DND-41 (cell line): ENCODE results near the gene POLR2M.

Source experiments
- ATAC-seq: fragments of 200-7000 bp; cut with Tn5 transposase; 3 replicates; pipeline ENCODE4 v1.9.1; 2021; ENCODE audit warnings: low read depth; ENCODE audit not compliant: insufficient read depth
- DNase-seq: peaks from one replicate; pipeline ENCODE4 v3.0.0-alpha.2; 2020
- H2AFZ ChIP-seq: 2 replicates; pipeline ENCODE4 v1.6.0; 2012; ENCODE audit warnings: low read depth, low read length
- H3K27ac ChIP-seq: 2 replicates; pipeline ENCODE4 v1.5.1; 2012; ENCODE audit warnings: low read length, inconsistent platforms
- H3K27me3 ChIP-seq: fragments of 200-600 bp; sonication (generic); 2 replicates; pipeline ENCODE4 v1.6.0; 2012; ENCODE audit warnings: low read length, mild to moderate bottlenecking, inconsistent platforms; ENCODE audit not compliant: insufficient read depth, poor library complexity
- H3K36me3 ChIP-seq: 2 replicates; pipeline ENCODE4 v1.5.1; 2012; ENCODE audit warnings: low read length, inconsistent platforms; ENCODE audit not compliant: insufficient read depth
- H3K4me1 ChIP-seq: 2 replicates; pipeline ENCODE4 v1.5.1; 2012; ENCODE audit warnings: mild to moderate bottlenecking, low read length; ENCODE audit not compliant: insufficient read depth
- H3K4me2 ChIP-seq: 2 replicates; pipeline ENCODE4 v1.6.0; 2012; ENCODE audit warnings: mild to moderate bottlenecking, moderate library complexity, low read length, inconsistent platforms; ENCODE audit not compliant: insufficient read depth
- H3K4me3 ChIP-seq, 2 experiments: fragments of 200-600 bp in 1 of 2; shearing (Covaris generic) in 1 of 2; 2 replicates each; pipeline ENCODE4 v1.5.1; 2012 to 2016; ENCODE audit warnings: inconsistent platforms in 2 of 2, low read length in 2 of 2, mild to moderate bottlenecking in 2 of 2, low read depth in 1 of 2, moderate library complexity in 1 of 2
- H3K79me2 ChIP-seq: 2 replicates; pipeline ENCODE4 v1.6.0; 2012; ENCODE audit warnings: low read length, inconsistent platforms; ENCODE audit not compliant: insufficient read depth
- H3K9ac ChIP-seq: 2 replicates; pipeline ENCODE4 v1.6.0; 2012; ENCODE audit warnings: low read depth, mild to moderate bottlenecking, inconsistent platforms, low read length, moderate library complexity
- H3K9me3 ChIP-seq: 2 replicates; pipeline ENCODE4 v1.5.1; 2012; ENCODE audit warnings: low read length, moderate library complexity, mild to moderate bottlenecking, inconsistent platforms; ENCODE audit not compliant: insufficient read depth, severe bottlenecking
- H4K20me1 ChIP-seq: 2 replicates; pipeline ENCODE4 v1.6.0; 2012; ENCODE audit warnings: low read length; ENCODE audit not compliant: insufficient read depth
- EZH2 ChIP-seq: IDR thresholded peaks from 3 replicates; pipeline ENCODE4 v1.6.1; 2012; ENCODE audit warnings: borderline replicate concordance, low read depth, mild to moderate bottlenecking, moderate library complexity, low read length, inconsistent platforms; ENCODE audit not compliant: severe bottlenecking
- TF ChIP-seq, protein P1 (sequence below): IDR thresholded peaks from 2 replicates; pipeline ENCODE4 v1.5.1; 2012; ENCODE audit warnings: borderline replicate concordance, low read length, moderate library complexity, mild to moderate bottlenecking; ENCODE audit not compliant: poor library complexity, severe bottlenecking; ENCODE audit errors: extremely low read depth

POLR2M gene

DNA sequence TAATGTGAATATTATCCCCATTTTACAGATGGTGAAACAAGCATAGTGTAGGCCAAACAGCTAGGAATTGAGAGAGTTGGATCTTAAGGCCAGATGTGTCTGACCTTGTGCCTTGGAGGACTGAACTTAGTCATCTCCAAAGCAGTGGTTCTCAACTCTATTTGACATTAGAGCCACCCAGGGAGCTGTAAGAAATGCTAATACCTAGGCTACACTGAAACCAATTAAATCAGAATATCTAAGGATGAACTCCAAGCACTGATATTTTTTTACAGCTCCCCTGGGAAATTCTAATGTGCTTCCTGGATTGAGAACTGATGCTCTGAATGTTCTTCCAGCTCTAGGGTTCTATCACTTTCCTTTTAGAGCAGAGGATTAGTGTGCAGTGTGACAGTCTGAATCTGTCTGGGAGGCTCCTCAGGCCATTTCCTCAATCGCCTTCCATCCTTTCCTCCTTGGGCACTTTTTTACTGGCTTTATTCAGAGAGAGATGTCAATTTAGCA is 32.3 kb downstream of the POLR2M start:
- Histone ChIP-seq H3K4me2 (no peak overlapping the region), H3K4me3 (no peak overlapping the region), H3K9ac (no peak overlapping the region), H4K20me1 (no peaks in the 10 kb centered on the region), H3K79me2 (no peaks in the 10 kb centered on the region), H2AFZ (no peak overlapping the region), H3K36me3 (no peaks in the 10 kb centered on the region), H3K4me1 (no peaks in the 10 kb centered on the region), H3K9me3 (no peaks in the 10 kb centered on the region), H3K27ac (no peak overlapping the region), H3K27me3 (no peaks in the 10 kb centered on the region)
- TF ChIP-seq, protein P1, sequence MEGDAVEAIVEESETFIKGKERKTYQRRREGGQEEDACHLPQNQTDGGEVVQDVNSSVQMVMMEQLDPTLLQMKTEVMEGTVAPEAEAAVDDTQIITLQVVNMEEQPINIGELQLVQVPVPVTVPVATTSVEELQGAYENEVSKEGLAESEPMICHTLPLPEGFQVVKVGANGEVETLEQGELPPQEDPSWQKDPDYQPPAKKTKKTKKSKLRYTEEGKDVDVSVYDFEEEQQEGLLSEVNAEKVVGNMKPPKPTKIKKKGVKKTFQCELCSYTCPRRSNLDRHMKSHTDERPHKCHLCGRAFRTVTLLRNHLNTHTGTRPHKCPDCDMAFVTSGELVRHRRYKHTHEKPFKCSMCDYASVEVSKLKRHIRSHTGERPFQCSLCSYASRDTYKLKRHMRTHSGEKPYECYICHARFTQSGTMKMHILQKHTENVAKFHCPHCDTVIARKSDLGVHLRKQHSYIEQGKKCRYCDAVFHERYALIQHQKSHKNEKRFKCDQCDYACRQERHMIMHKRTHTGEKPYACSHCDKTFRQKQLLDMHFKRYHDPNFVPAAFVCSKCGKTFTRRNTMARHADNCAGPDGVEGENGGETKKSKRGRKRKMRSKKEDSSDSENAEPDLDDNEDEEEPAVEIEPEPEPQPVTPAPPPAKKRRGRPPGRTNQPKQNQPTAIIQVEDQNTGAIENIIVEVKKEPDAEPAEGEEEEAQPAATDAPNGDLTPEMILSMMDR = no peak
- no peak for TF ChIP-seq EZH2
- no peak for ATAC-seq
- no peak for DNase-seq

DNA sequence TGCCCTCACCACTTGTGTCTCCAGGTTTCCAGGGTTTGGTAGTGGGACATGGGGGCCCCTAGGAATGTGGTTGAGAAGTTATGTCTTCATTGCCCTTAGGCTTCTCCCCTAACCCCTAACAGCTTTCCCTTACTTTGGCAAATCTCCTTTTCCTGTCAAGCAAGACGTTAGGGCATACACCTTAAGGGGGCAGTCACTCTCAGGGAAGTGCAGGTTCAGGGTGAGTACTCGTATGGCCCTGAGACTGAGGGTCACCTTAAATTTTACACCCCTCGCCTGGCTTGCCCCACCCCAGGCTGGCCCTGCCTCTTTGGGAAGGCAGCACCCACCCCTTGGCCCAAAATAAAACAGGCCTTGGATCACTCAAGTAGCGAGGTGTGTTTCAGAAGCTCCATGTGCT is 33.5 kb downstream of the POLR2M start:
- no peak overlapping the region for H3K9ac ChIP-seq
- H3K9me3 ChIP-seq = no peaks in the 10 kb centered on the region
- no peak overlapping the region for H3K27ac ChIP-seq
- no peaks in the 10 kb centered on the region for H3K36me3 ChIP-seq
- no peaks in the 10 kb centered on the region for H3K79me2 ChIP-seq
- H3K27me3 ChIP-seq = no peaks in the 10 kb centered on the region
- H4K20me1 ChIP-seq = no peaks in the 10 kb centered on the region
- DNase-seq (no peak), ATAC-seq (no peak)
- TF ChIP-seq, protein P1 = no peak
- no peak for TF ChIP-seq EZH2
- H3K4me1 ChIP-seq = no peaks in the 10 kb centered on the region
- H3K4me2 ChIP-seq = no peak overlapping the region
- no peak overlapping the region for H2AFZ ChIP-seq
- H3K4me3 ChIP-seq = no peak overlapping the region

DNA sequence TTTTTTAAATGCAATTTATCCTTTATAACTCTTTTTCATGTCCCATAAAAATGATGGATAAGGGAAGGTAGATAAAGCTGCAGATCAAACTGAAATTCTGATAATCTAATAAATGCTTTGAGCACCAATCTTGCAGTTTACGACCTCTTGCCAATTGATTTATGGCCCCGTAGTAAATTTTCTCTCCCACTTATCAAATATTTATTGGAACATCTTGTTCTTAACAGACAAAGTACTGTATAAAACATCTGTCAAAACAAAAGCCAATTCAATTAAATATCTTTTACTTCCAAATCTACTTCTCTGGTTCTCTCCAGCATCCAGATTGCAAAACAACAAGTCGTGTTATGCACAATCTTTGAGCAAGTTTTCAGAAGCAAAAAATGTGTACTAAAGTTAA is 34.6 kb downstream of the POLR2M start:
- no peak overlapping the region for H3K27ac ChIP-seq
- ATAC-seq = no peak

More for the DNA sequence above, 34.6 kb downstream of the POLR2M start:
- Histone ChIP-seq H3K9me3 (no peaks in the 10 kb centered on the region), H3K4me1 (no peaks in the 10 kb centered on the region), H3K9ac (no peak overlapping the region), H4K20me1 (no peaks in the 10 kb centered on the region), H3K27me3 (no peaks in the 10 kb centered on the region), H3K4me2 (no peak overlapping the region), H3K36me3 (no peaks in the 10 kb centered on the region), H3K79me2 (no peaks in the 10 kb centered on the region), H2AFZ (no peak overlapping the region), H3K4me3 (no peak overlapping the region)
- TF ChIP-seq EZH2 = no peak
- TF ChIP-seq, protein P1 = no peak
- no peak for DNase-seq
